GM12801 (cell line): ENCODE results near the gene SLC9A9.

Source experiments
- TF ChIP-seq, protein P1 (sequence below): IDR thresholded peaks from one replicate; pipeline ENCODE4 v1.5.1; 2011; ENCODE audit warnings: control low read depth; ENCODE audit not compliant: insufficient read length; ENCODE audit errors: extremely low read depth

SLC9A9 gene

DNA sequence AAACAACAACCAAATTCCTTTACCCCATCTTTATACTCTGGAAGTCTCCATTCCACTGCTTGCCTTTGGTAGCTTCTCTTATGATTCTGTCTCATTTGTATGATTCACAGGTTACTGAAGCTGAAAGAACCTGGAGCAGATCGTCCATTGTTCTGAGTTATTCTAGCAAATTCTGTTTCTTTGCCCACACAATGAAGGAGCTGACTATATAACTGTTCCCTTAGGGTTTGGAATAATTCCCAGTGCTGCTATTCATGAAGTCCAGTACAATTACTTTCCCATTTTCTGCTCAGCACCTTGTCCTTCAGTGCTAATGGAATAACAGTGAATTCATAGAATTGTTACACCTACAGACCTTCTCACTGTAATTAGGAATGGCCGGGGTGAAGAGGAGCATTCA, 560.9 kb downstream of the SLC9A9 start:
- TF ChIP-seq, protein P1, sequence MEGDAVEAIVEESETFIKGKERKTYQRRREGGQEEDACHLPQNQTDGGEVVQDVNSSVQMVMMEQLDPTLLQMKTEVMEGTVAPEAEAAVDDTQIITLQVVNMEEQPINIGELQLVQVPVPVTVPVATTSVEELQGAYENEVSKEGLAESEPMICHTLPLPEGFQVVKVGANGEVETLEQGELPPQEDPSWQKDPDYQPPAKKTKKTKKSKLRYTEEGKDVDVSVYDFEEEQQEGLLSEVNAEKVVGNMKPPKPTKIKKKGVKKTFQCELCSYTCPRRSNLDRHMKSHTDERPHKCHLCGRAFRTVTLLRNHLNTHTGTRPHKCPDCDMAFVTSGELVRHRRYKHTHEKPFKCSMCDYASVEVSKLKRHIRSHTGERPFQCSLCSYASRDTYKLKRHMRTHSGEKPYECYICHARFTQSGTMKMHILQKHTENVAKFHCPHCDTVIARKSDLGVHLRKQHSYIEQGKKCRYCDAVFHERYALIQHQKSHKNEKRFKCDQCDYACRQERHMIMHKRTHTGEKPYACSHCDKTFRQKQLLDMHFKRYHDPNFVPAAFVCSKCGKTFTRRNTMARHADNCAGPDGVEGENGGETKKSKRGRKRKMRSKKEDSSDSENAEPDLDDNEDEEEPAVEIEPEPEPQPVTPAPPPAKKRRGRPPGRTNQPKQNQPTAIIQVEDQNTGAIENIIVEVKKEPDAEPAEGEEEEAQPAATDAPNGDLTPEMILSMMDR, result no peak

DNA sequence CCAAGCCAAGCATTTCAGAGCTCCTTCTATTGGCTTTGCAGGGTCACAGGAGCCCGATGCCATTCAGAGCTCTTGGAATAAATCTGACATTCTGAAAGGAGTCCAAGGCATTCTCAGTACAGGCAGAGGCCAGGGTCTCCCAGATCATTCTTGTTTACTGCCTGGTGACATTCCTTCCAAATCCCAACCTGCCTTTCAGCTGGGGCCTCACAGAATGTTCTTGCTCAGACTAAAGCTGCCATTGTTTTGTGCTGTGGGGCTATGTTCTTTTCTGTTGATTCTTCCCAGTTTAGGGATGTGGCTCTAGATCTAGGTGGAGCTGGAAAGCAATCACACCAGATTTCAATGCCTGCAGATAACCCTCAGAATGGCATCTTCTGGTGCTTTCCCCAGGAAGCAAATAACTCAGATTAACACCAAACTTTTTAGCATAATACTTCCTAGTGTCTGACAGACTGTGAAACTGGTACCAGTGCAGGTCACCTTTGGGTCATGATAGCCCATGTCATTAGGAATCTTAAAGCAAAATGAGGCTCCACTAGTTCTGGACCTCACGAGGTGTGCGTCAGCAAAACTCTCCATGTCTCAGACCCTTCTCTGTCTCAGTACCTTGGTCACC, 561.8 kb downstream of the SLC9A9 start:
- TF ChIP-seq, protein P1, result no peak

DNA sequence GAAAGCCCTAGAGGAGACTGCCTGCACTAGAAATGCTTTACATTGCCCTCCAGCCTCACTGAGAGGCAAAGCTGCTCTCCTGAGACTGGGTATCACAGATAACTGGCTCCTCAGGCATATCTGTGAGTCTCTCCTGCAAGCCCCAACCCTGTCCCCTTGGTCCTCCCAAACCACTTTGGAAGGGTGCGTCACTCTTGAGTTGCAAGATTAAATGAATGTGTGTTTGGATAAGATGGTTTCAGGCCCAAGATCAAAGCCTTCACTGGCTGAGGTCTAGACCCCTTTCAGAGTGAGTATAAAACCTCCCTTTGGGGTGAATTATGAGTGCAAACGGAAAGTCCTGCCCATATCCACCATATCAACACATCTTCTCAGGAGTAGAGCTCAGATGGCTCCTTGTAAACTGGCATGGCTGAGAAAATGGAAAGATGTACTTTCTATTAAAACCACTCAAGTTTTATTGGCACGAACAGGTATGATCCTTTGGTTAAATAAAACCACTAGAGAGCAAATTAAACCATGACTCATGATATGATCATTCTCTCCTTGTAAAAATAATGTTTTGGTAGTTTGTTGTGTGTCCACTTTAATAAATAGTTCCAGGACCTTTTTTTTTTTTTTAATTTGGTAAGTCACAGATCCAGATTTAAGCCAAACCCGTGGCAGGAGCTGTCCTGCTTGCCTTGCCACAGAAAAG, 564.7 kb downstream of the SLC9A9 start:
- TF ChIP-seq, protein P1, result no peak

DNA sequence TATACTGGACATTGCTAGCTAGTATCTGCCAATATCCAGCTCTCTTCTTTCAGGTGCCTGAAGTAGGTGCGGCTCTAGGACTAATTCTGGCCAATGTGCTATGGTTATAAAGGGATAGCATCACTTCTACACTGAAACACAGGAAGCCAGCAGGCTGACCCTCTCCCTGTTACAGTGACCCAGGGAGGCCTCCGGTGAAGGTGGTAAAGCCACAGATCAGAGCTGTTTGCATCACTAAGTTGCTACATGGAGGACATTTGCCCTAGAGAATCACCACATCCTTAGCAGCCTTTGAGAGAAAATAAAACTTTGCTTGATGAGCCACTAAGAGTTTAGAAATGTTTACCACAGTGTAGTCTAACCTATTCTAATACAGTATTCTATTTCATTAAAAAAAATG, 567.3 kb downstream of the SLC9A9 start:
- TF ChIP-seq, protein P1, result no peak

DNA sequence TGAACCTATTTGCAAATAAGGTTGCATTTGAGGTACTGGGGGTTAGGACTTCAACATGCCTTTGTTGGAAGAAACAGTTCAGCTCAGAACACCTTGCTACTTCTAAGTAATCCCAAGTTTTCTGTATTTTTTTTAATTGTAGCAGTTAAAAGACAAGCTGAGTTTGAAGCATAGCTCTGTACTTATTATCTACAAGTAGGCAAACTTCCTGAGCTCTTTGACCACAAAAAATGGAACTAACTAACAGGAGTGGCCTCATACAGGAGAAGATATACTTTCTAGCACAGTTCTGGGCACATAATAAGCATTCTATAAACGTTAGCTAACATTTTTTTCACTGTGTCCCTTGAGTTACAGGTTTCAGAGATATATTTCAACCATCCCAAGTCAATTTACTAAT, 569.5 kb downstream of the SLC9A9 start:
- TF ChIP-seq, protein P1, result no peak

DNA sequence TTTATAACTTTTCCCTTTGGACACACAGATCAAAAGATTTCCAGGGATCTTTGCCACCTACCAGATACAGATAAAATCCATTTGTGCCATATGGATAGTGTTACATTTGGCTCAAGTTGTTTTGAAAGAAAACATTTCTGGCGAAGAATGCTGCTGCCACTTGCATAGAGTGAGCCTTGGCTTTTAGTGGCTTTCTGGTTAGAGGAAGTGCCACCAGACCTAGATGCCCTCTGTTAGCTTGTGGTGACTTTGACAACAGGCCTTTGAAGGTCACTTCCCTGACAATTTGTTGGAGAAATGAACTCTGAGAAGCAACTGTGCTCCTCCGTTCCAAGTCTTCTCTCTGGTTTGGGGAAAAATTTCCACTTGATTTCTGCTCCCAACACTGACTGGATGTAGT, 570.7 kb downstream of the SLC9A9 start:
- TF ChIP-seq, protein P1, result no peak

DNA sequence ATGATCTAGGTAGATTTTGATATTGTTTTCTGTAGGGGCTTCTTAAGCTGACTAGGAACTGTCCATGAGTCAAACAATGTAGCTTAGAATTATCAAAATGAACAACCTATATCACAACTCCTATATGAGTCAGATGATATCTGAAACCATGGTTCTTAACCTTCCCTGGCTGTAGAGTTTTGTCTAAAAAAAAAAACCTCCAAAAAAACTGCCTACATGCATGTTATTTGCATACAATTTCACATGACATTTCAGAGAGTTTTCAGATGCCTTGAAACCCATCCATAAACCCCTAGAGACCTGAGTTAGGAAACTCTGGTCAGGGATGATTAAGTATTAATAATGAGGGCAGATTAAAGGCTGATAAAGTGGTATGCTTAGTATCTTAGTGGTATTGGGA, 571.7 kb downstream of the SLC9A9 start:
- TF ChIP-seq, protein P1, result no peak
